GM23248 (cell line): ENCODE results near the gene GKAP1.

ENCODE experiments used
- EZH2 ChIP-seq: fragments of 200-600 bp; sonication (generic); IDR thresholded peaks from 2 replicates; pipeline ENCODE4 v1.6.1; 2018; ENCODE audit warnings: antibody characterized with exemption, mild to moderate bottlenecking; ENCODE audit not compliant: insufficient read depth, poor library complexity, severe bottlenecking
- EZH2phosphoT487 ChIP-seq: fragments of 200-600 bp; sonication (generic); IDR thresholded peaks from 2 replicates; pipeline ENCODE4 v1.6.1; 2018; ENCODE audit warnings: antibody characterized with exemption, moderate library complexity, mild to moderate bottlenecking, low read depth; ENCODE audit not compliant: insufficient read depth

DNA sequence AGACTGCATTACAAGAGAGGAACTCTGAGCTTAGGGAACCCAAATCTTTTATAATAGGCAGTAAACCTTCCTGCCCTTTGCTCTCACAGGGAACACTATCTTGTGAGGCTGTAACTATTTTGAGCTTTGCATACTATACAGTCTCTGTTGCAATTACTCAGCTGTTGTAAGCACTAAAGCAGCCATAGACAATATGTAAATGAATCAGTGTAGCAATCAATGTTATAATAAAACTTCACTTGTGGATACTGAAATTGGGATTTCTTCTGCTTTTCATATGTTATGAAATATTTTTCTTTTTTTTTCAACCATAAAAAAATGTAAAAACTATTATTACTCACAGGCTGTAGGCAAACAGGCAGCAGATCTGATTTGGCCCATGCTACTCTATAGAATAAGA is 93.1 kb downstream of the GKAP1 start:
- TF ChIP-seq EZH2 (no peak), EZH2phosphoT487 (no peak)
